ENCODE data around the gene SPTBN1.

The SPTBN1 gene

DNA sequence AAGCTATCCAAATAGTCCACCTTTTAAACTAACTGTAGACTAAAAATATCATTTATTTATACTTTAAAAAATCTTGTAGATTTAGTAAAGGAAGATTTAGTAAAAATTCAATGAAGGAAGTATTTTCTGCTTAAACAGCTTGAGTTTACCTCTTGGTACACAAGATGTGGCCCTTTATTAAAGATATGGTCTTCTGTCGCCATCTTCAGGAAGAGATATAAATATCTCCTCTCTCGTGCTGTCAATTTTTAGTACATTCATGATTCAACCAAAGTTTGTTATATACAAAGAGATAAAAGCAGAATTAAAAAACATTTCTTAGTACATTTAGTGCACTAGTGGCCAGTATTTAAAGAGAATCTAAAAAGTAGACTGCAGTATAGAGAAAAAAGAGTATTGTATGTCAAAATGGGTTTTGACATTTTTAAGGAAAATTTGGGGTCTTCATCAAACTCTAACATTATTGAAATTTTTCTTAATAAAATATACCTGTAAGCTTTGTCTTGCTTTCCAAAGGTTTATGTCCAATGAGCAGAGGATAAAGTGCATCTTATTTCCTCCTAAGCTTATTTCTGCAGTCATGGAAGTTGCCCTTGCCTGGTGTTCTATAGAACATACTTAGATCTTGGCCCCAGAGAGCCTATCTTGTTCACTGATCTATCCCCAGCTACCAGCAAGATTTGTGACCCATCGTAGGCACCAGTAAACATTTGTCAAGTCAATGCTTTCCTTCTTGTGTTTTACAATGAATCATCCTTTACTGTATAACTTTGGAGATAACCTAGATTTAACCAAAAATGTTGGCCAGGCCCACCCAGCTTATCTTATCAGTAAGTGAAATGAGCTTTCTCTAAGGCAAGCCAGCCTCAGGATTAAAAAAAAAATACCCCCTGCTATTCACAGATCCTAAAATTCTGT lies 248.8 kb downstream of the SPTBN1 start:
- peak; percentile 77 for DNase-seq (ENCODE audit: low spot score)

DNA sequence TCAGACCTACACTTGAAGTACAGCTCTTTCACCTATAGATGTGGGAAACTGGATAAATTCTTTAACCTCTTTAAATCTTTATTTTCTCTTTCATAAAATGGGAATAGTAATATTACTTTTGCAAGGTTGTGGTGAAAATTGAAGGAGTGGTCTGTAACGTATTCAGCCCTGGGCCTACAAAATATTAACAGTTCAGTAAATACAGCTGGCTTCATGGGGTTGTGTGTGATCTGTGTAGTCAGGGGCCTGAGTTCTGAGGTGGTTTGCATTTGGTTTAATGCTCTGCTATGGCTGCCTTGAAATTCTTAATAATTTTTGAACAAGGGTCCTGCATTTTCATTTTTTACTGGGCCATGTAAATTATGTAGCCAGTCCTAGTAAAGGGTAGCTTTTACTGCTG lies 250.5 kb downstream of the SPTBN1 start:
- DNase-seq (ENCODE audit: low spot score): no peak

DNA sequence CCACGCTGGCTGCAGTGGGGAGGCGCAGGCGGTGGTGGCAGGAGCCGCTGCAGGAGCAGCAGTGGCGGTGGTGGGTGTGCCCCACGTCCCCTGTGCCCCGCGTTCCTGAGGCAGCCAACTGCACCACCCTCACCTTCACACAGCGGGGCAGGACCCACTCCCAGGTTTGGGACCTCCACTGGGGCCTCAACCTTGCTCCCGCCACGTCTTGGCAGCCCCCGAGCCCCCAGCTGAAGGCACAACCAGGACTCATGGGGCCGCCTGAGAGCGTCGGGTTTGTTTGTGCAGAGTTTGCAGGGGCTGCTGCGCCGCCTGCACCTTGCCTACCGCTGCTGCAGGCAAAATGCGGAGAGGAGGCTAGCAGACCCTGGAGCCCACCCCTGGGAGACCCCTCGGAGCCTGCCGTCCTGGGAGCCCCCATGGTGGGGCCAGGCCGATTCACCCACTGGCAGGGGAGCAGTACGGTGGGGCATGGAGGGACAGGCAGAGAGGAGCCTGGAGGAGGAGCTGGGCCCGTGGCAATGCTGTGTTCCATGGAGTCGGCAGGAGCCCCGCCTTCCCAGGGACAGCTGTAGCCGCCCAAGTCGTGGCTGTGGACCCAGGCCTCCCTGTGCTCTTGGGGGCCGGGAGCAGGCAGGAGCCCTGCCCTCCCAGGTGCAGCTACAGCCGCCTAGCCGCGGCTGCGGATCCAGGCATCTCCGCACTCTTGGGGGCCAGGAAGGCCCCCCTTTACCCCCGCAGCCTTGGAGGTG lies 252.6 kb downstream of the SPTBN1 start:
- no peak for DNase-seq (ENCODE audit: low spot score)

DNA sequence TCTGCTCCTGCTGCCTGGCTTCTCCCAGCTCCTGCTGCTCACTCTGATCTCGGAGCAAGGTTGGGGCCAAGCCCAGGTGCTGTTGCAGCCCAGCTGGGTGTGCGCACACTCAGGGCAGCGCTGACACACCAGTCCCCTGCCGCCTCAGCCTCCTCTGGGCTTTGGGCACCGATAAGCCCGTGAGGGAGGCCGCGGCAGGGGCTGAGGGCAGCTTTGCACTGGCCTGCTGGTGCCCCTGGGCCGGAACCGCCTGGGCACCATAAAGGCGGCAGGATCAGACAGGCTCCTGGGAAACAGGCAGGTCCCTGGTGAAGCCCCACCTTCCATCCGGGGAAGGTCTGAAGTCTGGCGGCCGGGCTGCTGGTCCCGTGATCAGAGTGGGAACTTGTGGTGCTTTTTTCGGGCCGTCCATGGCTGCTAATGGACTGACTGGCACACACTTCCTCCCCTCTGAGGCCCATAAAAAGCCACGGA lies 253.2 kb downstream of the SPTBN1 start:
- peak; percentile 16 for DNase-seq (ENCODE audit: low spot score)

DNA sequence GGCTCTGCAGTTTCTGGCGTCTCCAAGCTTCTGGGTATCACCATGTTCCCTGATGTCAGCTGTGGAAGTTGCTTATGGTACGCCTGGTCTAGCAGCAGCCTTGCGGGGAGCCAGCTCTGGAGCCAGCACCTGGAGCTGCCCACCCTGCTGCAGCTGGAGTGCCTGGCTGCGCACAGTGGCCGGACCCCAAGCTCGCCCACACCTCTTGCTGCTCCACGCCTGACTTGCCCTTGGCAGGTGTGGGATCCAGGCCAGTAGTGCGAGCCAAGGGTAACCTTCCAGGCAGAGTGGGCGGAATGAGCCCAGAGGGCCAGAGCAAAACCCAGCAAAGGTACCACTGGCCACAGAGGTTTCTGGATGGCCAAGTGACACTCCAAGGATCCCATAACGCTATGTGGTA lies 254.1 kb downstream of the SPTBN1 start:
- DNase-seq (ENCODE audit: low spot score): no peak

DNA sequence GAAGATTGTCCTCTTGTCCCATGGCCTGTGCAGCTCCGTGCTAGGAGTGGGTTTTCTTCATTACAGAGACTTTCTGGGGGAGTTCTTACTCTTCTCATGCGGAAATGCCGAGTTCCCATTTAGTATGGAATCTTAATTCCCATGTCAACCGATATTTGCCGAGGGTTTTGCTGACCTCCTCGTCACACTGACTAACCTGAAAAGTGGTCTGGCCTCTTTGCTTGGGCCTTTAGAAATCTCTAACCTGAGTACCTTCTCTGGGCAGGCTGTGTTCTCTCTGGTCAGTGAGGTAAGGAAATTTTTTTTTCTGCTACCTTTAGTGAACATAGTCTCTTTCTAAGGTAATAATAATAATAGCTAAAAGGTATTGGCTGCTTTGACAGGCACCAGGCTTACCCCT lies 256.4 kb downstream of the SPTBN1 start:
- no peak for DNase-seq (ENCODE audit: low spot score)

DNA sequence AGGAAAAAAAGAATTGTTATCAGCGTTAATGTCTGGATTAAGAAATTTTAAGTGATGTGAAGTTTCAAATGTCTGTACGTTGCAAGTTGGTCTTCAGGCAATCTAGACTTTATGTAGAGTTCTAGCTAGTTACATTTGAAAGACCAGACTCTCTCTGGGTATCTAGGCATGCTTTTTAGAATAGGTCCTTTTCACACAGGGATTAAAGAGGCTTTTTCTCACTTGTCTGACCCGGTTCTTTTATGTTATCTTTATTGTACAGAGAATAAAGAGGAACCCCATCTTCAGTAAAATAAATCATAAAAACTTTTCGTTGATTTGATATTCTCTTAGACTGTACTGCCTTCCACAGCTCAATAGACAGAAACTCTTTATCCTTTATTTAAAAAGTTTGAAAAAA lies 258.9 kb downstream of the SPTBN1 start:
- no peak for DNase-seq (ENCODE audit: low spot score)

DNA sequence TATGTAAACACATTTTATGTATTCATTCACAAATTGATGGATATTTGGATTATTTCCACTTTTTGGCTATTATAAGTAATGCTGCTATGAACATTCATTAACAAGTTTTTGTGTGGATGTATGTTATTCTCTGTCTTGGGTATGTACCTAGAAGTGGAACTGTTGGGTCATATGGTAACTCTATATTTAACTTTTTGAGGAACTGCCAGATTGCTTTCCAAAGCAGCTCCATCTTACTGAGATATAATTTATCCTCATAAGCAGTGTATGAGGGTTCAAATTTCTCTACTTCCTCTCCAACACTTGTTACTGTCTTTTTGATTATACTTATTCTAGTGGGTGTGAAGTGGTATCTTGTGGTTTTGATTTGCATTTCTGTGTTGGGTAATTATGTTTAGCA lies 260.2 kb downstream of the SPTBN1 start:
- no peak for DNase-seq (ENCODE audit: low spot score)

DNA sequence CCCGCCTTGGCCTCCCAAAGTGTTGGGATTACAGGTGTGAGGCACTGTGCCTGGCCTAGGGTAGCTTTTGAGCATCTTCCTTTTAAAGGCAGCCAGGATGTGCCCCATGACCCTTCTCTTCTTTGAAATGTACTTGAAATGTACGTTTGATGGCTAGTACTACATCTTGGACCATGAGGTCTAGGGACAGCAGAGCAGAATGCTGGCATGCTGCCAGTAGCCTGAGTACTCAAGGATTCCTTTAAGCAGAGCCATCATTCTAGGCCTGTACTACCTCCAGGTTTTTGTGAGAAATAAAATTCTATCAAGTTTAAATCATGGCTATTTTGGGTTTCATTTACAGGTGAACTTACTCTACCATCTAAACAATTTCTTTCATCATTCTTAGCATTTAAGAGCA lies 264.4 kb downstream of the SPTBN1 start:
- no peak for DNase-seq (ENCODE audit: low spot score)
